CD4-positive, alpha-beta T cell treated with Interferon alpha-2 for 1 hour (primary cell): ENCODE results near the gene FASN.

Source experiments
- DNase-seq, 2 donors: peaks; one replicate each; pipeline ENCODE4 v3.0.0-alpha.2; 2020 to 2022

The FASN gene

DNA sequence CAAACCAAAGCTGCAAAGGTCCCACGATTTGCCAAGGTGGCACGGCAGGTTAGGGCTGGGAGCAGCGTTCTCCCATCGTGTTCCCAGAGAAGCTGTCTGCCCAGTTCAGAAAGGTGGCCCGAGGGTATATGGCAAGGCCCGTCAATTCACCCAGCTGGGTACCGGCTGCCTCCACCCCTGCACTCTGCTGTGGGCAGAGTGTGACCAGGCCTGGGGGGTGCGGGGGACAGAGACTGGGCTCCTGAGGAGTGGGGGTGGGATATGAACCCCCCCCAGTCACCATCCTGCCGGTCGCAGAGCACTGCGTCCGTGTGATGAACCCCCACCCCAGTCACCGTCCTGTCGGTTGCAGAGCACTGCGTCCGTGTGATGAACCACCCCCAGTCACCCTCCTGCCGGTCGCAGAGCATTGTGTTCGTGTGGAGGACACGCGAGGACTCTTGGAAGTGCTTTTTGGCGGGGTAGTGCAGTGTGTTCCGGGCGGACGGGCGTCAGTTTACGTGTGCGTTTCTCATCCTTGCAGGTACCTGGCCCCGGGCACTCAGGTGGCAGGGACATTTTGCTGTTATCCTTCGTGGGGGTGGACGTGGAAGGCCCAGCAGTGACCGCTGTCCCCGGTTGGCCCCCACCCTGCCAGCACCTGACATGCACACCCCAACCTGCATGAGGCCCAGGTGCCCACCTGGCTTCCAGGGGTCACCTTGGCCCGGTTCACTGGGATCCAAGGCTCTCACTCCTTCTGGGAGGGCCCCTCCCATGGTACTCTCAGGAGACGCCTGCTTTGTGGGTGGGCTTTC is 2.7 kb upstream of the FASN start:
- no peak for DNase-seq

DNA sequence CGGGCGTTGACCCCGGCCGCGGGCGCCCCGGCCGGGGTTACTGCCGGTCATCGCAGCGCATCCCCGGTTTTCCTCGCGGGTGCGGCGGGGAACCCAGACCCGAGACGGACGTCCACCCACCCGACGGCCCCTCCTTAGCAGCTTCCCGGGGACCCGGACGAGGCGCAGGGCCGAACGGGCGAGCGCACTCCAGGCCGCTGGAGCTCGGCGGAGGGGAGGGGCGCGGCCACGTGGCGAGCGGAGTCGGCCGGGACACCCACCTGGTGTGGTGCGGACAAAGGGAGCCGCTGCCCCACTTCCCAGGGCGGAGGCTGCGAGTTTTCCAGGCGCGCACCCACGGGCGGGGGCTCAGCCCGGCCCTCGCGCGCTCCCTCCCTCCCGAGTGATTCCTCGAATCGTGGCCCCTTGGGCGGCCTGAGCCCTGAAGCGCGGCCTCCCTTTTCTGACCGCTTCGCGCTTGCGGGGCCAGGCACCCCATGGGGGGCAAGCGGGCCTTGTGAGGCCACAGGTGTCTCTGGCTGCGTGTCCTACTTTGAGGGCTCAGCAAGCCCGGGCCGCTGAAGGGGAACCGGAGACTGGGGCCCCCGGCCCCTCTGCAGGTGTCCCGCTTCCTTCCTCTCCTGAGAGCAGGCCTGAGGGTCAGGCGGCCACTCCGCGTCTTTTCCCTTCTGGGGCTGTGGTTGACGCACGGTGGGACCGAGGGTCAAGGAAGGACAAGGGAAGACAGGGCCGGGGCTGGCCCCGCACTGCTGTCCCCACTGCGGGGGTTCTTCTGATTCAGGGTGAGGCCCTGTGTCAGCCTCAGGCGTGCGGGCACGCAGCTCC is 1.1 kb upstream of the FASN start:
- peak in 1 of 2 donors; percentile 13 for DNase-seq

DNA sequence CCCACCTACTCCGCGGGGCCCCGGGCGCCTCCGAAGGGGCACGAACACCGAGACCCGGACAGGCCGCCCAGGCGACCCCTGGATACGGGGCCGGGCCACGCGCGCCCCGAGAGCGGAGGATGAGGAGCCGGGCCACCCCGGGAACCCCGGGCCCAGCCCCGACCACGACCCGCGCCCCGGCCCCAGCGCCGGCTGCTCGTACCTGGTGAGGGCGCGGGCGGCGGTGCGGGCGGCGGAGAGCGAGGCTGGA is 192 bp downstream of the FASN start:
- no peak for DNase-seq

DNA sequence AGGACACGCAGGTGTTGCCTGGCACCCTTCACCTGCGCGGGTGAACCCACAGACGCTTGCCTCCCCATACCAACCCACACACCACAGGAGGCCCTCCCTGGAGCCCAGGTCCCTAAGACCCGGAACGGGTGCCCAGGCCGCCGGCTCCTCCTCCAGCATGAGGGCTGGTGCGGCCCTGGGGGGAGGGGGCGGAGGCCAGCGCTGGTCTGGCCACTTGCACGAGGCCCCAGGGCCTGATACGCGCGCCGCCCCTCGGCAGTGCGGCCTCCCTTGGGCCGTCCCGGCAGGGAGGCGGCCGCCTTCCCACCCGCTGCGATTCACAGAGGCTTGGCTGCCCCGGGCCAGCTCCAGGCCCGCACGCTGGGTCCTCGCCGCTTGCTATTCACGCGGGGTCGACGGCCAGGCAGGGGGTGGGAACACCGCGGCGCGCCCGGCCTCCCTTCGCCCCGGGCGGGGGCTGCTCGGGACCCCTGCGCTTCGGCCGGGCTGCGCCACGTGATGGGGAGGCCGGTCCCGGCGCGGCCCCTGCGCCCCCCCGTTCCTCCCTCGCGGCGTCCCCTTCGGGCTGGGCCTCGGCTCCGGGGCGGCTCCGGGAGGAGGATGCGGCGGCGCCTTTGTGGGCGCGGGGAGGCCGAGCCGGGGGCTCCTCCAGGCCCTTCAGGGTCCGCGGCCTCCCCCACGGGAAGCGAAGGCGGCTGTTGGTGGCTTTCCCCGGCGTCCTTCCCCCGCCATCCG is 685 bp downstream of the FASN start:
- DNase-seq = peak in 1 of 2 donors; percentile 24

DNA sequence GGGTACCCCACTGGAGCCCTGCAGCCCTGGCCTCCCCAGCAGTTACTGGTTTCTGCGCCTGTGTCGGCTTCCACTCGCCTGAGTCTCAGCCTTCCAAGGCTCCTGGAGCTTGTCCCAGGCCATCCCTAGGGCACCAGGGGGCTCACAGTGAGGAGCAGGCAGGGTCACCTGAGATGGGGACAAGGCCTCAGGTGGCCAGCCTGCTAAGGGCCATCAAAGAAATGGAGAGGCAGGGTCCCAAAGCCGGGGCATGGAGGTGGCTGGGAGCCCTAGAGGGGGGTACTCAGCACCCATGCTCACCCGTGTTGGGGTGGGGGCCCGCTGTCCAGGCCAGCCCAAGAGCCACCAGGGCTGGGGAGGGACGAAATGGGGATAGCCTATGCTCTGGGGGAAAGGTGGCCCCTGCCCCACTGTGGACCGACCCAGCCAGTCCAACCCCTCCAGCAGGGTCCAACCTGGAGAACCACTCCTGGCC is 1.3 kb downstream of the FASN start:
- DNase-seq = no peak

DNA sequence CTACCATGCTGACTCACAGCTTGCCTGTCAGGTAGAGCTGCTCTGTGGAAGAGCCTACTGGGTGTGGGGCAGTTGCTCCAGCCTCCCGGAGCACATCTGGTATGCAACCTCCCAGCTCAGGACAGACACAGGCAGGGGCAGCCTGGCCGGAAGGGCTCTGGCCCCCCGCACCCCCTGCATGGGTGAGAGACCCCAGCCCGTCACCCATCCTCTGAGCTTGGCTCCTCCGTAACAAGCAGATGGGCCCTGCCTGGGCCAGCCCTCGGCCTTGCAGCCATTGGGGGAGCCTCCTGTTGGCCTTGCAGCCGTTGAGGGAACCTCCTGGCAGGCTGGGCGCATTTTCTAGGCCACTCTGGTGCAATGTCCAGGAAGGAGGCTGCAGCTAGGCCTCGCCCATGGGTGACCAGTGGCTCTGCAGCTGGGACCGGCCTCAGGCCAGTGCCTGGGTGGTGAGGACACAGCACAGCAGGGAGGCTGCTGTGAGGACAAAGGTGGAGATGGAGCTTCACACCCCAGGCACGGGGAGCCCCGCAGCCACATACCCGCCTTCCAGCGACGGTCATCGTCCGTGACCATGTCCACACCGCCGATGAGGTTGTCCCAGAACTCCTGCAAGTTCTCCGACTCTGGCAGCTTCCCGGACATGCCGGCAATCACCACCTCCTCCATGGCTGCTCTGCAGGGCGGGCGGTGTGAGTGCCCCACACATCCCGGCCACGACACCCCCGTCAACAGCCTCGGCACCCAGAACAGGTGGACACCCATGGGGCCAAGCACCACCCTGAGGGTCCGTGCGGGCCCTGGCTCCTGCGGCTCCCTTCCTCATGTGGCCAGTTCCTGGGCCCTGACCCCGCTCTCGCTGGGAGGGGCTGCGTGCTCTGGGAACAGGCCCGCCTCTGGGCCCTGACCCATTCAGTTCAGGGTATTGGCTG is 2.0 kb downstream of the FASN start:
- no peak for DNase-seq

DNA sequence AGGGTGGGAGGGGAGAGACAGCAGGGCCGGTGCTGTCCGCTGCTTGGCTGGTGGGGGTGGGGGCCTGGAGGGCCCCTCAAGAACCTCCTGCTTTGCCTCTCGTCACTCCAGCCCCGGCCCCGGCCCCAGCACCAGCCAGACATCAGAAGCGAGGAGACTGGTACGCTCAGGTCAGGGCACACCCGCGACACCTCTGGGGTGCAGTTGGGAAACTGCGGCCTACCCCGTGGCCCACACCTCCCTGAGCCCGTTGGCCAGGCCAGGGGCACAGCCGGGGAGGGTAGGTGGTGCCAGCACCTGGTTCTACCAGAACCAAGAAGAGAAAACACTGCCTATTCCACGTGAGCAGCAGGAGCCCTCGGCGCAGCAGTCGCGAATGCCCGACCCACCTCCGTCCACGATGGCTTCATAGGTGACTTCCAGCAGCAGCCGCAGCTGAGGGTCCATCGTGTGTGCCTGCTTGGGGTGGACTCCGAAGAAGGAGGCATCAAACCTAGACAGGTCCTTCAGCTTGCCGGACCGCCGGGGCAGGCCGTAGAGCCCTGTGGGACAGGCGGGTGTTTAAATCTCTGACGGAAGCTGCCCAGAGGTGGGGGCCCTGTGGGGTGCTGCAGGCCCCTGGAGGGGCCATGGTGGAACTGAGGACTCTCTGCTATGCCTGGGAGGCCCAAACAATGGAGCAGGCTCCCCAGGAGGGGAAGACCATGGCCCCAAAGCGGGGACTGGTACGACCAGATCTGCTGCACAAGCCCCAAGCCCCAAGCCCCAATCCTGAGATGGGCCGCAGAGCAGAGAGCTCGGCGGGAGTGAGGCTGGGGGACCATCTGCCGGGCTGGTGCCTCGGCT is 2.9 kb downstream of the FASN start:
- no peak for DNase-seq

DNA sequence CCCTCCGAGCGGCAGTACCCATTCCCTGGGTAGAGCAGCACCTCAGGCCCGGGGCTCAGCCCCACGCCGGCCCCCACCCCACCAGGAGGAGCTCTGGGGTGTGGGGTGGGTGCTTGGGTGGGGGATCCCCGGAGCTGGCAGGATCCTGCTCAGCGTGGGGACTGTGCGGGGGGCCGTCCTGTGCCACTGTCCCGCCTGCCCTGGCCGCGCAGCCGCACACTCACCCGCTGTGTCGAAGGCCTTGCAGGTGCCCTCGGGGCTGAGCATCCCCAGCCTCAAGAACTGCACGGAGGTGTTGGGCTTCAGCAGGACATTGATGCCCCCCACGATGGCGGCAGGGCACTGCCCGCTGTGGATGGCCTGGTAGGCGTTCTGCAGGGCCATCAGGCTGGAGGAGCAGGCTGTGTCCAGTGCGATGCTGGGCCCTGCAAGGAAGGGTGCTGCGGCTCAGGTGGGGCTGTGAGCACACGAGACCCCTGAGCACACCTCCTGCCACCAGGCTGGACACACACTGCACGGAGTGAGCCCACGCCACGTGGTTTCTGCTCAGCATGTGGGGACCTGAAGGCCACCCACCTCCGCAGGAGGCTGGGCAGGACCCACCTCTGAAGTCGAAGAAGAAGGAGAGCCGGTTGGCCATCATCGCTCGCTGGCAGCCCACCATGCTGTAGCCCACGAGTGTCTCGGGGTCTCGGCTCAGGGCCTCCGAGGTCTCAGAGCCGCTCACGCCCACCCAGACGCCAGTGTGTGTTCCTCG is 4.9 kb downstream of the FASN start:
- no peak for DNase-seq

DNA sequence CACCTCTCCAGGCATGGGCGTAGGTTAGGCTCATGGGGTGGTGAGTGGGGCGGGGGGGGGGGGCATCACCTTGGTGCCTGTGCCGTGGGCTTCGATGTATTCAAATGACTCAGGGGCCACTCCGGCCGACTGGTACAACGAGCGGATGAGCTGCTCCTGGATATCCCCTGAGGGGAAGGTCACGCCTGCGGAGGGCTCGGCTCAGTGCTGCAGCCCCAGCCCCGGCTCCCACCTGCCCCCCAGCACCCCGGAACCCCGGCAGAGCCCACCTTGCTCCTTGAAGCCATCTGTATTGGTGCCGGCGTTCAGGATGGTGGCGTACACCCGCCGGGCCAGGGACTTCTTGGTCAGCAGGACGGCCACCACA is 5.4 kb downstream of the FASN start:
- DNase-seq = no peak

DNA sequence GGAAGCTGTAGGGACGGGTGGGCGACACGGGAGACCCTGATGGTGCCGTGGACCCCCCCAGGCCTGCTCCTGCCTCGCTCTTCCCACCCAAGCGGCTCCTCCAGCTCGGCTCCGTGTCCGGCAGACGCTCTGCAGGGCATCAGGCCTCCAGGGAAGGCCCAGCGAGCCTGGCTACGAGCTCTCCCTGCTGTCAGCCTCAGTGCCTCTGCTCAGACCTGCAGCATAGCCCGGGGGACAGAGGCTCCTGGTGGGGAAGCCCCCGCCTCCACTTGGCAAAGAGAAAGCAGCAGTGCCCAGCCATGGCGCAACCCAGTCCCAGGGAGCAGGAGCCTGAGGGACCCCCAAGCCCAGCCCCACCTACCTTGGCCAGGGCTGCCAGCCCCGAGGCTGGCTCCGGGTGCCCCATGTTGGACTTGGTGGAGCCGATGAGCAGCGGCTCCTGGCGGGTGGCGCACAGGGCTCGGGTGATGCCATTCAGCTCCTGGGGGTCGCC is 5.9 kb downstream of the FASN start:
- no peak for DNase-seq

DNA sequence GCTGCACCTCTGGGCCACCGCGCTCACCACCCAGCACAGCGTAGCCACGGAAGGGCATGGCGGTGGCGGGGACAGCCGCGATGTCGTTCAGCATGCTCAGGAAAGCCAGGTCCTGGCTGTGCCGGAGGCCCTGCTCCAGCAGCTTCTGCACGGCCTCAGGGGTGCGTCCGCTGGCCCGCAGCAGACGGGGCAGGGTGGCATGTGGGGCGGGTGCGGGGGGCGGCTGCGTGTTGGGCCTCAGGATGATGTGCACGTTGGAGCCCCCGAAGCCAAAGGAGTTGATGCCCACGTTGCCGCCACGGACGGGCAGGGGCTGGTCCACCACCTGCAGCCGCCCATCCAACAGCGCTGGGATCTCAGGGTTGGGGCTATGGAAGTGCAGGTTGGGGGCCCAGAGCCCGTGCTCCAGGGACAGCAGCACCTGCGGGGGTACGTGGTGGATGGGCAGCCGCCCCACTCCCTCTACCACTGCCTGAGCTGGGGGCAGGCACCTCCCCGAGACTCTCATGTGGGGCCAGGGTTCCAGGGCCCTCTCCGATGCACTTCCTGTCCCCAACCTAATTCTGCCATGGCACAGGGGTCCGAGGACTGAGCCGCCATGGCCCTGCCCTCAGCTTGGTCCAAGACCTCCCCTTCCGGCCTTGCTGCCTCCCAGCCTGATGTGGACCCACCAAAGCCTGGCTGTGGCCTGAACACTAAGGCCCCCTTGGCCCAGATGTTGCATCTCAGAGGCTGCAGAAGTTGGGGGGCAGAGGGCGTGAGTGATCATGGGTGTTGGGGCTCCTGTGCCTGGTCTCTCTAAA is 6.6 kb downstream of the FASN start:
- DNase-seq = no peak

DNA sequence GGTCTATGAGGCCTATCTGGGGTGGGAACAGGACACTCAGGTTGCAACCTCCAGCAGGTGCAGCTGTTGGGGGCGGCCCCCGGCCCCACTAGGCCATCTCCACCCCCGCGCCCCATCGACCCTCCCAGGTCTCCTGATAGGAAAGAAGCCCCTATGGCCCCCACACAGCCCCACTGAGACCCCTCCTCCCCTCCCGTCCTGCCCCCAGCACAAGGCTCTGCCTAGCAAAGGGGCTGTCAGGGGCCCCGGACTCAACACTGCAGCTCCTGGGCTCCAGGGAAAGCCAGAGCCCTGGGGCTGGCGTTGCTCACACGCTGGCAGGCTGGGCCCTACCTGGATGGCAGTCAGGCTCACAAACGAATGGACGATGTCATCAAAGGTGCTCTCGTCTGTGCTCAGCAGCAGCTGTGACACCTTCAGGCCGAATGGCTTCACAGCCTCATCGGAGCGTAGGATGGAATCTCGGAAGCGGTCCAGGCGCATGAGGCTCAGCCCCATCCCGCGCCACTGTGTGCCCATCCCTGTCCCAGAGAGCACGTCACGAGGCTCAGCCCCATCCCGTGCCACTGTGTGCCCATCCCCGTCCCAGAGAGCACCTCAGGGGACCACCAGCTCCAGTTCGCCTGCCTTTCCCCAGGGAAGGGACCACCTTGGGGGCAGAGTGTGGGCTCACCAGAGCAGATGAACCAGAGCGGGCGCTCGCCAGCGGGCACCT is 7.3 kb downstream of the FASN start:
- no peak for DNase-seq

DNA sequence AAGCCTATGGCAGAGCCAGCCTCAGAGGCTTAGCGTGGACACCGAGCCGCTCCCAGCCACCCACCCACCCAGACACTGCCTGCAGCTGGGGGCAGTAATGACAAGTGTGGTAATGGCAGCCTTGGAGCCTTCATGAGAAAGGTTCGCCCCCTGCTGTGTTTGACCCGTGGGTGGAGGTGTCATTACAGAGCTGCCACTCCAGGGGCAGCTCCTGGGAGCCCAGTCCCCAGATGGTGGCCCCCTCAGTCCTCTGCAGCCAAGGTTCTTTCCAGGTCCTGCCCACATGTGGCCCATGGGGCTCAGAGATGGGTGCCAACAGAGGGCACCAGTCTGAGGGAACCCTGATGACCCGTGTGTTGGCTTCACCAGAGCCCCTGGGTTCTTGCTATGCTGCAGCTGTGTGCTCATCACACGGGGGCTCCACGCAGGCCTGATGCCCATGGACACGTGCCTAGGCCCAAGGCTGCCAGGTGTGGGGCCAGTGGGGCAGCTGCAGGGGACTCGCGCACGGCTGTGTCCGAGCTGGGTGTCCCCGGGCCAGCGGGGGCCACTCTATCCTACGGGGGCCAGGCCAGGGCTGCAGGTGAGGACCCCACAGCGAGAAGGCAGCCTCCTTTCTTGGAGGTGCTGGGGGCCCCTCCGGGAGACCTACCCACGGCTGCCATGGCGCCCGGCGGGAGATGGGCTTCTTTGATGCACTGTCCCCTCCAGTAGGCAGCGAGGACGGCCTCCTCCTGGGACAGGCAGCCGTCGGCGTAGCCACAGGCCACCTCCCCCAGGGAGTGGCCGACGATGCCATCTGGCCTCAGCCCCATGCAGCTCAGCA is 8.1 kb downstream of the FASN start:
- no peak for DNase-seq

DNA sequence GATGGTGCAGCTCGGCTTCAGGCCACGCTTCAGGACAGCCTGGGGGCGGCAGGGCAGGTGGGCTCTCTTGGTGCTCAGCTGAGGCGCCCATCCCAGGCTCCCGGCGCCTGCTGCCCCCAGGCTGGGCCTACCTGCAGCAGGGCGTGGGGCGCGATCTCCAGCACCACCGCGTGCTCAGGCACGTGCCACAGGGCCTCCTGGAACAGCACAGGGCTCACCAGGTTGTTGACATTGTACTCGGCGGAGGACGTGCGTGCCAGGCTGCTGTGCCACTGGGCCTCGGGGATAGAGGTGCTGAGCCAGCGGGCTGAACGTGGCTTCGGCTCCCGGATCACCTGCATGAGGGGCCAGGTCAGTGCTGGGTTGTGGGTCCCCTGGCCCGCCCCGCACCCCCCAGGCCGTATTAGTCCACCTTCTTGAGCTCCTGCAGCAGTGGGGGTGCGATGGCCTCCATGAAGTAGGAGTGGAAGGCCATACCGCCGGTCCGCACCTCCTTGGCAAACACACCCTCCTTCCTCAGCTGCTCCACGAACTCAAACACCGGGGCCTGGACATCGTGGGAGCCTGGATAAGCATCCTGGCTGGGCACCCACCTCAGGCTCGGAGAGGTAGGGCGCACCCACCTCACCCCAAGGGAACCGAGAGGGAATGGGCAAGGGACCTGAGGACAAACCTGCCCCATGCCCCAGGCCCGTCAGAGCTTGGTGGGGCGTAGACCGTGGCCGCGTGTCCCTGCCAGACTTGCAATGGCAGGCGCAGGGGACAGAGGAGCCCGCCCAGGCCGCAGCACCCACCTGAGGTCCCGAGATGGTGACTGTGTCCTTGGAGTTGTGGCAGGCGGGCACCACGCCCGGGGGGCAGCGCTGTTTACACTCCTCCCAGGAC is 9.0 kb downstream of the FASN start:
- DNase-seq = no peak

DNA sequence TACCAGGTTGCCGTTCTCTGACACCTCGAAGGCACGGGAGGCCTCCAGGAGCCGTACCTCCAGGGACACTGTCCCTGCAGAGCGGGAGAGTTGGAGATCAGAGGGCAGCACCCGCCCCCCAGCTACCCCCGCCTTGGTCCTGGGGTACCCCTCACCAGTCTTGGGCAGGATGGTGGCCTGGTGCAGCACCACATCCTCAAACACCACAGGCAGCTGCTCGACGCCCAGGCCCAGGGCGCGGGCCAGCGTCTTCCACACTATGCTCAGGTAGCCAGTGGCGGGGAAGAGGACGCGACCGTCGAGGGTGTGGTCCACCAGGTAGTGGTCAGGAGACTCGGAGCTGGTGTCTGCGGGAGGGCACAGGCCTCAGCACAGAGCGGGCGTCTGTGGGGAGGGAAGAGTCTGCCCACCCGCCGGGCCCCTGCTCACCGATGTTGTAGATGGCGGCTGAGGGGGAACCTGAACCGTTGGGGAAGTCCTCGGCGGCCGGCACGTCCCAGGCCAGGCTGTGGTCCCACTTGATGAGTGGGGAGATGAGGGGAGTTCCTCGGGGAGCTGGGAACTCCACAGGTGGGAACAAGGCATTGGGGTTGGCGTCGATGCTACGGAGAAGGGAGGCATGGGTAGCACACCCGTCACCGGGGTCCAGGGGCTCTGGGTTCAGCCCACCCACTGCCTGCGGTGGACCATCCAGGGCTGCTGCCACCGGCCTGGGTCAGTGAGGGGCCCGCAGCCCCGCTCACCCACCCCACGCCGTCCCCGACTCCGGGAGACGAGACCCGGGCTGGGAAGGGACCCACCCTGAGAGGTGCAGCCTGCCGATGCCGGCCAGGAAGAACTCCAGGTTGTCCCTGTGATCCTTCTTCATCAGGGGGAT is 9.8 kb downstream of the FASN start:
- no peak for DNase-seq
